Measurements from ENCODE around the gene STARD3.

Gene STARD3

DNA sequence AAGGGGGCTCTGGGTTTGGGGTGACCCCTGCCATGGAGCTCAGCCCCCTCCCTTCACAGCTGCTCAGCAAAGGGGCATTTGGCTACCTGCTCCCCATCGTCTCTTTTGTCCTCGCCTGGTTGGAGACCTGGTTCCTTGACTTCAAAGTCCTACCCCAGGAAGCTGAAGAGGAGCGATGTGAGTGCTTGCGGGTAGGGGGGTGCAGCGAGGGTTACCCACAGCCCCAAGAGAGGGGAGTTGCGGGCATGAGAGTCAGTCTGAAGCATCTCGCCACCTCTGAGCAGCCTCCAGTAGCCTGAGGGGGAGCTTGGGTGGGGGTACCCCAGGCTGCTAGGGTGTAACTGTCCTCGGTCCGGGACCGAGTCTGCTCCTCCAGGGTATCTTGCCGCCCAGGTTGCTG, 21.4 kb downstream of the STARD3 start:
- H3K4me3 ChIP-seq (ENCODE audit: low read depth, low read length), result no peak overlapping the region

GRCh38 chr17:39658760-39659159, 21.8 kb downstream of the STARD3 start:
- H3K4me3 ChIP-seq (ENCODE audit: low read depth, low read length), result no peak overlapping the region

DNA sequence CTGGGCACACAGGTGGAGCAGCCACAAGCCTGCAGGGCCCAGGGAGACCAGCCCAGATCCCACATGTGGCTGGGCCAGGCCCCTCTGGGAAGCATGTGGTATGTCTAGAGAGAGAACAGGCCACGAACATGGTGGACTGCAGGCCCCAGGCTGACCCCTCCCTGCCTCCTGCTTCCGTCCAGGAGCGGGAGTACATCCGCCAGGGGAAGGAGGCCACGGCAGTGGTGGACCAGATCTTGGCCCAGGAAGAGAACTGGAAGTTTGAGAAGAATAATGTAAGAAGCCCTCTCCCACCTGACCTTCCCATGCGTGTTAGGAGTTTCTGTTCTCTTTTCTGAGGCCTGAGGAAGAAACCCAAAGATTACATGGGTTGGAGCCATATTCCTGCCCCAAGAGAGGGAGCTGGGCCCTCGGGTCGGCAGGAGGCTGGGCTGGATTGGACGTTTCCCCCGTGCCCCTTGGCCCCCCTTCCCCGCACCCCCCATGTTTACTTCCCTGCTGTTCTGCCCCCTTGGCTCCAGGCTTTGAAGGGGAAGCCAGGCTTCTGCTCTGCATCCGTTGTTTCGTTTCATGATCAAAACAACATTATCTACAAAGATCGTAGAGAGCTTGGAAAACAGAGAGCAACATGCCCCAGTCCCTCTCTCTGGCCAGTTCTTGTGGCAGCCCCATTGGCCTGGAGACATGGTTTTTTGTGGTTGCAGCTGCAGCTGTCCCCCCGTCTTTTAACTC, 22.5 kb downstream of the STARD3 start:
- H3K4me3 ChIP-seq (ENCODE audit: low read depth, low read length), result no peak overlapping the region

DNA sequence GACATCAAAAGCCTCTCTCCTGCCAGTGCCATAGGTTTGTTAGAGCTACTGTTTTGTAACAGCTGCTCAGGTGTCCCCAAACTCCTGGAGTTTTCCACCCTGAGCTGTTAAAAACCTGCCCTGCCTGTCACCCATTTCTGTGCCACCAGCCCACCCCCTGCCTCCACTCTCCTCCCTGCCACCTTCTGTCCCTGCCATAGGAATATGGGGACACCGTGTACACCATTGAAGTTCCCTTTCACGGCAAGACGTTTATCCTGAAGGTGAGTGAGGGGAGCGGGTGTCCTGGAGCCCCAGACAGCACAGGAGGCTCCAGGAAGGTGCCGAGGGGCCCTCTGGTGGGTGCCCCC, 23.0 kb downstream of the STARD3 start:
- H3K4me3 ChIP-seq (ENCODE audit: low read depth, low read length), result no peak overlapping the region

DNA sequence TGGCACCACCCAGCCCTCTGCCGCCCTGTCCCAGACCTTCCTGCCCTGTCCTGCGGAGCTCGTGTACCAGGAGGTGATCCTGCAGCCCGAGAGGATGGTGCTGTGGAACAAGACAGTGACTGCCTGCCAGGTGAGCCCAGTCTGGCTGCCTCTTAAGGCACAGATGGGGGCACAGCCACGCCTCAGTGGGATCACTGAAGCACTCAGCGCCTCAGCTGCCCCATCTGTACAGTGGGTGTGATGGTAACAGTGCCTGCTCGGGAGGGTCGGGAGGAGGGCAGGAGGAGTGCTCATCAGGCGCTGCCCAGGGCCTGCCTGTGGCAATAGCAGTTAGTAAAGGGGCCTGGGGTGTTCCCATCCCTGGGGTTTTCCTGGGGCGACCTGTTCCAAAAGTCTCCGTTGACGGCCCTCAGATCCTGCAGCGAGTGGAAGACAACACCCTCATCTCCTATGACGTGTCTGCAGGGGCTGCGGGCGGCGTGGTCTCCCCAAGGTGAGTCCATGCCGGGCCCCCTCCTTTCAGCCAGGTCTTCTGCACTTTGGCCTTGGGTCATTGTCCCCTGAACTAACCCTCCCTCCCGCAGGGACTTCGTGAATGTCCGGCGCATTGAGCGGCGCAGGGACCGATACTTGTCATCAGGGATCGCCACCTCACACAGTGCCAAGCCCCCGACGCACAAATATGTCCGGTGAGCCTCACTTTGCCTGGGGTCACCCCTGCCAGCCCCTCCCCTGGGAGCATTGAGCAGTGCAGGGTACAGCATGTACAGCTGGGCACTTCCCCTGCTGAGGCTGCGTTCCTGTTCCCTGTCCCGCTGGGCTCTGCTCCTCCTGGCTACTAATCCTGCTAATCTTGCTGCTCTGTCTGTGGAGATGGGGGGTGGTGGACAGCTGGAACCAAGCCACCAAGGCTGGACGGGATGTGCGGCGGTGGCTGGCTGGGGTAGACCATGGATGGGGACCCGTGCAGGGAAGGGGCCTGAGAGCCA, 23.7 kb downstream of the STARD3 start:
- no peak overlapping the region for H3K4me3 ChIP-seq (ENCODE audit: low read depth, low read length)

GRCh38 chr17:39661744-39662541, 25.0 kb downstream of the STARD3 start:
- H3K4me3 ChIP-seq (ENCODE audit: low read depth, low read length), result no peak overlapping the region

DNA sequence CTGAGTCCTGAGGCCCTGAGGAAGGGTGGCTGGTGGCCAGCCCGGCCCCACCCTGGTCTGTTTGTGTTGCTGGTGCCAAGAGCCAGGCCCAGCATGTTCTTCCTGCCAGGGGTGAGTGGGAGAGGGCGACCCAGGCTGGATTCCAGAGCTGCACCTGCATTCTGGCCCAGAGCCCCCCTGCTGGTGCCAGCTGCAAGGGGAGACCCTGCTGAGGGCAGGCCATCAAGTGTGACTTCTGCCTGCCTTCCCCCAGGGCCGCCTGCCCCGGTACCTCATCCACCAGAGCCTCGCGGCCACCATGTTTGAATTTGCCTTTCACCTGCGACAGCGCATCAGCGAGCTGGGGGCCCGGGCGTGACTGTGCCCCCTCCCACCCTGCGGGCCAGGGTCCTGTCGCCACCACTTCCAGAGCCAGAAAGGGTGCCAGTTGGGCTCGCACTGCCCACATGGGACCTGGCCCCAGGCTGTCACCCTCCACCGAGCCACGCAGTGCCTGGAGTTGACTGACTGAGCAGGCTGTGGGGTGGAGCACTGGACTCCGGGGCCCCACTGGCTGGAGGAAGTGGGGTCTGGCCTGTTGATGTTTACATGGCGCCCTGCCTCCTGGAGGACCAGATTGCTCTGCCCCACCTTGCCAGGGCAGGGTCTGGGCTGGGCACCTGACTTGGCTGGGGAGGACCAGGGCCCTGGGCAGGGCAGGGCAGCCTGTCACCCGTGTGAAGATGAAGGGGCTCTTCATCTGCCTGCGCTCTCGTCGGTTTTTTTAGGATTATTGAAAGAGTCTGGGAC, 25.8 kb downstream of the STARD3 start:
- no peak overlapping the region for H3K4me3 ChIP-seq (ENCODE audit: low read depth, low read length)

GRCh38 chr17:39663340-39663687, 26.4 kb downstream of the STARD3 start:
- H3K4me3 ChIP-seq (ENCODE audit: low read depth, low read length), result no peak overlapping the region

DNA sequence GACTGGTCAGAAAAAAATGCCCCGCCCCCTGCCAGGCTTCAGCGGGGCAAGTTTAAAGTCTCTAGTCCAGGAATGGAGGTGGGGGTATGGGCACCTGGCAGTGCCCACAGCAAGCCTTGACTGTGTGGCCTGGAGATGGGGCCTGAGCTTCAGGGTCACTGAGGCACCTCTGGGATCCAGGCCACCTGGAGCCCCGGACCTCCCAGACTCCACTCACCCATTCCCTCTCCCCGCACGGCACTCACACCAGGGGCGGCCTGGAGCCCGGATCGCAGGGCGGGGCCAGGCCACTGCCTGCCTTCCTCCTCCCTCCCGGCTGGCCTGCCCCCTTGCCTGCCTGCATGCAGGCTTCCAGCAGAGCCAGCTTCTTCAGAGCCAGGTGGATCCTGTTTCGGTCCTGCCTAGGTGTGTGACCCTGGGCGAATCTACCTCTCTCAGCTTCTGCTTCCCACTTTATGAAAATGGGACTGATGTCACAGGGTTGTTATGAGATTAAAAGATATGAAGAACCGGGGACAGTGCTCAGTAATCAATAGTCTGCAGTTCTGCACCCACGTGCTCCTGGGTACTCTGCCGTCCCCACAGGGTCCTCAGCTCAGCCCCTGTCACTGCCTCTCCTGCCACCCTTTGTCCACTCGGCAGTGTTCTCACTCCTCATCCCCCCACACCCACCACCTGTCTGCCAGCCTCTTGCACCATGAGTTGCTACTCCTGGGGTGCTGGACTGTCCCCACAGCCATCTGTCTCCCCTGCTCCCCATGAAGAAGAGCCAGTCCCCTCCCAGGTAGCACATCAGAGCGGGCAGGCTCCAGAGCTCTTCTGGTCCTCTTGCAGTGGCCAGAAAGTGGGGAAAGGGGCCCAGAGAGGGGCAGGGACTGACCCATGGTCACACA, 27.0 kb downstream of the STARD3 start:
- H3K4me3 ChIP-seq (ENCODE audit: low read depth, low read length), result no peak overlapping the region

DNA sequence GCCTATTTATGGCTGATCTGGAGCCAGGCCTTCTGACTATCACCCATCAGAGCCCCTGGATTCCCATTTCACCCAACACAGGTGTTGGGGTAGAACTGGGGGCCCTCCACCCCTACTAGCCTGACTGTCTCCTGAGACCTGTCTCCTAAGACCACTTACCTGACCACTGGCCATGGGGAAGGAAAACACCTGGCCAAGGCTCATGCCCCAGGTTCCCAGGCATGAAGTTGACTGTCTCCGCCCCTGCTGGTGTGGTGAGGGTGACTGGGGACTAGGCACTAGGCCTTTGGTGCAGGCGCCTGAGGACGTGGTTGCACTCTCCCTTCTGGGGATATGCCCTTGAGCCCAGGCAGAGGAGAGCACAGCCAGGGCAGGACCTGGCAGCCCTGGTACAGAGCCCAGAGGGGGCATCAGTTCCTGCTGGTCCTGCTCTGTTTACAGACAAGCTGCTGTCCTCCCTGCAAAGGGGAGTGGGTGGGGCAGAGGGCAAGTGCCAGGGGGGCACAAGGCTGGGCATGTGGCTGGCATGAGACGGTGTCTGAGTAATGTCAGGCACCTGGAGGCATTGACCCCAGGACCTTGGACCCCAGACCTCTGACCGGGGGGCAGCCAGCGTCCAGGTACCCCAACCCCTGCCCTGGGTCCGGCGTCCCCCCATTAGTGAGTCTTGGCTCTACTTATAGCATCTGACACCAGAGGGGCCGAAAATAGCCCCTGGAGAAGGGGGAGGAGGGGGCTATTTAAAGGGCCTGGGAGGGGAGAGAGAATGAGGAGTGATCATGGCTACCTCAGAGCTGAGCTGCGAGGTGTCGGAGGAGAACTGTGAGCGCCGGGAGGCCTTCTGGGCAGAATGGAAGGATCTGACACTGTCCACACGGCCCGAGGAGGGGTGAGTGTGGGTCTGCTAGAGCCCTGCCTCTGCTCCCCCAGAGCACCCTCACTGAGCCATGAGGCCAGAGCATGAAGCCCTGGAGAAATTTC, 27.9 kb downstream of the STARD3 start, which contains the start of gene TCAP:
TSS of gene TCAP (plus strand) at position 769 of the 981 bp plus-strand sequence. CDS start at position 780, 11 bp downstream.
- H3K4me3 ChIP-seq (ENCODE audit: low read depth, low read length), result no peak within 1 kb of the TSS

GRCh38 chr17:39665642-39666224, 28.8 kb downstream of the STARD3 start:
- no peak overlapping the region for H3K4me3 ChIP-seq (ENCODE audit: low read depth, low read length)

DNA sequence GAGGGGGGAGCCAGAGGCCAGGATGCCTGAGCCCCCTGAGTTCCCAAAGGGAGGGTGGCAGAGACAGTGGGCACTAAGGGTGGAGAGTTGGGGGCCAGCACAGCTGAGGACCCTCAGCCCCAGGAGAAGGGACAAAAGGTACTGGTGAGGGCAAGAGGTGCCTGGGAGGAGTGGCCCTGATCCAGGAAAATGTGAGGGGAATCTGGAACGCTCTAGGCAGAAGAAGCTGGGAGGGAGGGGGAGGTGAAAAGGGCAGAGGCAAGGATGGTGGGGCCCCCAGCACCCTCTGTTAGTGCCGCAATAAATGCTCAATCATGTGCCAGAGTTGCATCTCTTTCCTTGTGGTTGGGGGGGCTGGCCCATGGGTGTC, 29.3 kb downstream of the STARD3 start:
- H3K4me3 ChIP-seq (ENCODE audit: low read depth, low read length), result no peak overlapping the region

DNA sequence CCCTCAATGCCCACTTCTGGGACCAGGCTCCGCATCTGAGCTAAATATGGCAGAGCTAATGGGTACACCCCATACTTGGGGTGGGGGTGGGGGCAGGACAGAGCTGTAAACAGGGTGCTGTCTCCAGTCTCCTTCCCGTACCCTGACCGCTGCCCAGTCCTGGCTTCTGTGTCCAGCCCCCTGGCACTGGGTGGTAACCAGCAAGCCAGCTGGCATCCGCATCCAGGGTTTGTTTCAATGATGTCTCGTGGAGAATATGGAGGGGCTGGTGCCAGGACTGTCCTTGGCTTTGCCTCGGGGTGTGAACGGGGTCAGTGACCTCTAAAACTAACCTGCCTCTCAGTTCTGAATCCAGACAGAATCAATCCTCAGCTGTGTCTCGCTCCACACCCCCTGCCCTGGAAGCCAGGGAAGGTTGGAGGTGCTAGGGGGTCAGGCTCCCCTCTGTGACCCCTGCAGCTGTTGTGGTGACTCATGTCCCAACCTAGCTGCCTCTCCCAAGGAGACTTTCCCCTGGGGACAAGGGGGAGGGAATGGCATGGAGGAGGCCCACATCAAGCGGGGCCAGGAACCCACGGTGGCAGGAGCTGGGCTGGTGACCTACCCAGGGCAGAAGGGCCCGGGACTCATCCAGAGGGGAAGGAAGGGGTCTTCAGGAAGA, 29.8 kb downstream of the STARD3 start:
- no peak overlapping the region for H3K4me3 ChIP-seq (ENCODE audit: low read depth, low read length)

DNA sequence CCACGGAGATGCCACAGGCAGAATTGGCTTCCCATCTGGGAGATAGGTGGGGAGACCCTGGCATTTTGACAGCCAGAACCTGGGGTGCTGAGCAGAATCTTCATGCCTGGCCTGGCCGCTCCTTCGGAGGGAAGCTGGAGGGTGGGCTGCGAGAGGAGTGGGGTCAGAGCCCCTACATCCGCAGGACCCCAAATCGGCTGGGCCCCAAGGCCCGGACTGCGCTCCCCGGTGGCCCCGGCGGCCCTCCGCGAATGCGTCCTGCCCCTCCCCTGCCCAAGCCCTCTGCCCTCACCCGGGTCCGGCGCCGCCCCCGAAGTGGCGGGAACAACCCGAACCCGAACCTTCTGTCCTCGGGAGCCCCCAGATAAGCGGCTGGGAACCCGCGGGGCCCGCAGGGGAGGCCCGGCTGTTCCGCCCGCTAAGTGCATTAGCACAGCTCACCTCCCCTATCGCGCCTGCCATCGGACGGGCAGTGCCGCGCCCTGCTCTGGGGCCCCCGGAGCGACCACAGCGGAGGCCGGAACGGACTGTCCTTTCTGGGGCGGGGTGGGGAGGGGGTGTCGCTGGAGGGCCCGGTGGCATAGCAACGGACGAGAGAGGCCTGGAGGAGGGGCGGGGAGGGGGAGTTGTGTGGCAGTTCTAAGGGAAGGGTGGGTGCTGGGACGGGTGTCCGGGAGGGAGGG, 30.5 kb downstream of the STARD3 start:
- peak overlapping the region; percentile 13 for H3K4me3 ChIP-seq (ENCODE audit: low read depth, low read length)

GRCh38 chr17:39667945-39668924, 31.3 kb downstream of the STARD3 start, which contains the start of gene PNMT:
PNMT (plus strand) TSS chr17:39668453; CDS start chr17:39668476, 23 bp downstream.
- H3K4me3 ChIP-seq (ENCODE audit: low read depth, low read length), result peak within 1 kb of the TSS; percentile 28
